Measurements from ENCODE around the gene WDR88. TPM values are rescaled to one million over a fixed set of nuclear protein-coding genes. Genes with fewer than 3 reads are reported as not detected.
"Not testable (repeated sequence)": the region's sequence is repeated elsewhere in the genome, so short reads cannot be mapped to it uniquely, and the experiment has no call there.

The WDR88 gene
- total and polyA plus RNA-seq, 8 donors: not detected

DNA sequence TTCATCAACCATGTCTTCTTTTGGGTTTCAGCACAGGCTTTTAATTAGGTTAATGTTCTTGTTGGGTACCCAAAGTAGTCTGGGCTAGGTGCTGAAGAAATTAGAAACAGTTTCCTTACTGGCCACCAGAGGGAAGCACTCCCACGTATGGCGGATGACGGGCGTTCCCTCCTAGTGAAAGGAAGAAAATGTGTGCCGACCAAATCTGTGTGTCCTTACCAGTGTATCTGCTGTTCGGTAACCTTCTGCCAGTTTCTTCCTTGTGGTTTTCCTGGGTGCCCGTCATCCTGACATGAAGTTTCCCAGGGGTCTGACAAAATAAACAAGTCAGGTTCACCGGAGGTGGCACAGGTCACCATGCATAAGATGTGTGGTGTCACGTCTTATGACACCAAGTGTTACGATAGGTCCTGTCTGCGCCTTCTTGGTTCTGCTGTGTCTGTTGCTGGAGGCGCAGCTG lies 6.0 kb upstream of the WDR88 start:
- WGBS, 2 donors: 34 to 38% methylated on average over 12 of the region's 12 CpGs
- ATAC-seq (peak; percentile 86 to 97 (median 95)), DNase-seq (peak in 3 of 6 donors; percentile 11 to 48 (median 37)), FAIRE-seq (no peak)
- TF ChIP-seq, protein P1, sequence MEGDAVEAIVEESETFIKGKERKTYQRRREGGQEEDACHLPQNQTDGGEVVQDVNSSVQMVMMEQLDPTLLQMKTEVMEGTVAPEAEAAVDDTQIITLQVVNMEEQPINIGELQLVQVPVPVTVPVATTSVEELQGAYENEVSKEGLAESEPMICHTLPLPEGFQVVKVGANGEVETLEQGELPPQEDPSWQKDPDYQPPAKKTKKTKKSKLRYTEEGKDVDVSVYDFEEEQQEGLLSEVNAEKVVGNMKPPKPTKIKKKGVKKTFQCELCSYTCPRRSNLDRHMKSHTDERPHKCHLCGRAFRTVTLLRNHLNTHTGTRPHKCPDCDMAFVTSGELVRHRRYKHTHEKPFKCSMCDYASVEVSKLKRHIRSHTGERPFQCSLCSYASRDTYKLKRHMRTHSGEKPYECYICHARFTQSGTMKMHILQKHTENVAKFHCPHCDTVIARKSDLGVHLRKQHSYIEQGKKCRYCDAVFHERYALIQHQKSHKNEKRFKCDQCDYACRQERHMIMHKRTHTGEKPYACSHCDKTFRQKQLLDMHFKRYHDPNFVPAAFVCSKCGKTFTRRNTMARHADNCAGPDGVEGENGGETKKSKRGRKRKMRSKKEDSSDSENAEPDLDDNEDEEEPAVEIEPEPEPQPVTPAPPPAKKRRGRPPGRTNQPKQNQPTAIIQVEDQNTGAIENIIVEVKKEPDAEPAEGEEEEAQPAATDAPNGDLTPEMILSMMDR (IDR thresholded peaks at IDR 0.05): peak; percentile 40 to 81 (median 68)
- peaks cover 0 to 16% (median 4%) of the 10 kb centered on the region in 3 donors for H3K36me3 ChIP-seq
- no peaks in the 10 kb centered on the region for H3K27me3 ChIP-seq
- H3K4me1 ChIP-seq: no peaks in the 10 kb centered on the region
- intact Hi-C loops (cut with DNase I): no loop called here
- no peak overlapping the region for H3K27ac ChIP-seq
- H3K9me3 ChIP-seq: no peaks in the 10 kb centered on the region
- H3K4me3 ChIP-seq: no peak overlapping the region

DNA sequence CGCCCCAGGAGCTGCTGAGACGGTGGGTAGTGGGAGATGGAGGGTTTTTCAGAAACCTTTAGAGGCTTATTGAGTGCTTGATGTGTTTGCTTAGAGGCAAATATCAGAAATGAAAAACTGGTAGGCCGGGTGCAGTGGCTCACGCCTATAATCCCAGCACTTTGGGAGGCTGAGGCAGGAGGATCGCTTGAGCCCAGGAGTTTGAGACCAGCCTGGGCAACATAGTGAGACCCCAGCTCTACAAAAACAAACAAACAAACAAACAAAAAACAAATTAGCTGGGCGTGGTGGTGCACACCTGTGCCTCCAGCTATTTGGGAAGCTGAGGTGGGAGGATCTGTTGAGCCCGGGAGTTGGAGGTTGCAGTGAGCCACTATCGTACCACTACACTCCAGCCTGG lies 5.2 kb upstream of the WDR88 start:
- H3K4me3 ChIP-seq; FAIRE-seq; H3K9me3 ChIP-seq; H3K4me1 ChIP-seq; DNase-seq; H3K27ac ChIP-seq; ATAC-seq; intact Hi-C loops (cut with DNase I); H3K27me3 ChIP-seq: not testable (repeated sequence)
- WGBS, 2 donors: 86 to 93% methylated on average over 8 of the region's 8 CpGs
- peaks cover 0 to 16% (median 4%) of the 10 kb centered on the region in 3 donors for H3K36me3 ChIP-seq

DNA sequence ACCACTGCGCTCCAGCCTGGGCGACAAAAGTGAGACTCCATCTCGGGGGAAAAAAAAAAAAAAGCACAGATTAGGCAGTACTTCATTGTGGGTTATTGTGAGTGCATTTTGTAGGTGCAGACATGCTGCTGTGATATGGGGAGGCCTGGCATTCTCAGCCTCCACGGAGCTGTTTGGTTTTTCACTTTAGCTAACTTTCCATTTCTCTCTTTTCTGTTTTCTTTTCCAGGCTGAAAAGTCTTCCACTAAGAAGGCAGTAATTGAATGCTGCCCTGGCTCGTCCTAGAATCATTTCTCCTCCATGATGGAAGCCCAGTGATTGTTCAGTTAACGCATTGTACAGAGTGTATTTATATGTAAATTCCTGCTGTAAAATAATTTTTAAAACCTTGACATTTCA lies 2.0 kb upstream of the WDR88 start:
- no peak for FAIRE-seq

DNA sequence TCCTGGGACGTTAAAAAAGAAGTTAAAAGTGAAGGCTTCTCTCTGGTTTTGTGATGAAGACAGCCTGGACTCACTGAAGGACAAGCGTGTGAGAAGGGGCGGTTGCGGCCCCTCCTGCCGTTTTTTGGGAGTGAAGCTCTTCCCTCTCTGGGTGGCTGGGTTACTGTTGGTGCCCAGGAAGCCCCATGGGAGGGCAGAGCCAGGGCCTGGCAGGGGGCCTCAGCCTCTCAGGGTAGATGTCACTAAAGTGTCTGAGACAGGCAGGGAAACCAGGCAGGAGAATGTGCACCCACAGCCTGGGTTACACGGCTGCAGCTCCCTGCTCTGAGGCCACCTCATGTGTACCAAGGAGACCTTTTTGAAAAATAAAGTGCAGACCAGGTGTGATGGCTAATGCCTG lies 1.5 kb upstream of the WDR88 start:
- H3K4me1 ChIP-seq: peaks cover 0 to 3% (median 0%) of the 10 kb centered on the region in 3 donors
- H3K27ac ChIP-seq: no peak overlapping the region
- FAIRE-seq: no peak
- intact Hi-C loops (cut with DNase I): no loop called here
- ATAC-seq: no peak
- peaks cover 0 to 16% (median 0%) of the 10 kb centered on the region in 3 donors for H3K36me3 ChIP-seq
- H3K27me3 ChIP-seq: no peaks in the 10 kb centered on the region
- no peak for DNase-seq
- no peak overlapping the region for H3K4me3 ChIP-seq
- no peaks in the 10 kb centered on the region for H3K9me3 ChIP-seq
- TF ChIP-seq, protein P1 (IDR thresholded peaks at IDR 0.05): no peak
- WGBS, 2 donors: 88 to 92% methylated on average over 6 of the region's 6 CpGs

More for the DNA sequence above, 2.0 kb upstream of the WDR88 start:
- intact Hi-C loops (cut with DNase I): no loop called here
- Histone ChIP-seq H3K4me1 (peaks cover 0 to 3% (median 0%) of the 10 kb centered on the region in 3 donors), H3K9me3 (no peaks in the 10 kb centered on the region), H3K27ac (no peak overlapping the region), H3K4me3 (no peak overlapping the region), H3K27me3 (no peaks in the 10 kb centered on the region), H3K36me3 (peaks cover 0 to 16% (median 4%) of the 10 kb centered on the region in 3 donors)
- 91 to 94% methylated on average over 6 of the region's 6 CpGs for WGBS, 2 donors
- TF ChIP-seq, protein P1 (IDR thresholded peaks at IDR 0.05): no peak
- no peak for DNase-seq
- ATAC-seq: no peak

DNA sequence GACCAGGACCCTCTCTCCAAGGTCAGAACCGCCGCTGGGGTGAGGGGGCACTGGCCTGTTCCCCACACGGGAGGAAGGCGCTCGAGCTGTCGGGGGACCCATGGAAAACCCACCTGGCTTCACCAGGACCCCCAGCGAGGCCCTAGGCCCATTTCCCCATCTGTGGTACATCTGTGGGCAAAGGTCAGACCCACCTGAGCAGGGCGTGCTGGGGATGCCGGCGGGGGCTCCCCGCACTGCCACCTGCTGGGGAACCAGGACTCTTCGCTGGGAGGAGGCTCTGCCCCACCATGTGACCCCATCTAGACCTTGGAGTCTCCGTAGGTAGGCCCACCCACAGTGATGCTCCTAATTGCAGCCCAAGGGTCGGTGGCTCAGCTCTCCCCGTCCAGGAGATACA lies 511 bp downstream of the WDR88 start:
- FAIRE-seq (no peak), DNase-seq (peak in 1 of 6 donors; percentile 54), ATAC-seq (peak in 1 of 4 donors; percentile 35)
- Histone ChIP-seq H3K27ac (no peak overlapping the region), H3K27me3 (no peaks in the 10 kb centered on the region), H3K36me3 (peaks cover 0 to 16% (median 0%) of the 10 kb centered on the region in 3 donors), H3K4me3 (no peak overlapping the region), H3K4me1 (peaks cover 0 to 3% (median 0%) of the 10 kb centered on the region in 3 donors), H3K9me3 (no peaks in the 10 kb centered on the region)
- TF ChIP-seq, protein P1 (IDR thresholded peaks at IDR 0.05): no peak
- WGBS, 2 donors: 64 to 74% methylated on average over 15 of the region's 15 CpGs
- intact Hi-C loops (cut with DNase I): no loop called here

Measured in pancreas (tissue), 10 donors.